ENCODE measurements around the gene SLC19A2.
A peak's percentile ranks its signal among the peaks of the same experiment; 100 is the strongest.
"Not testable (repeated sequence)": the region's sequence is repeated elsewhere in the genome, so short reads cannot be mapped to it uniquely, and the experiment has no call there.

Gene SLC19A2

DNA sequence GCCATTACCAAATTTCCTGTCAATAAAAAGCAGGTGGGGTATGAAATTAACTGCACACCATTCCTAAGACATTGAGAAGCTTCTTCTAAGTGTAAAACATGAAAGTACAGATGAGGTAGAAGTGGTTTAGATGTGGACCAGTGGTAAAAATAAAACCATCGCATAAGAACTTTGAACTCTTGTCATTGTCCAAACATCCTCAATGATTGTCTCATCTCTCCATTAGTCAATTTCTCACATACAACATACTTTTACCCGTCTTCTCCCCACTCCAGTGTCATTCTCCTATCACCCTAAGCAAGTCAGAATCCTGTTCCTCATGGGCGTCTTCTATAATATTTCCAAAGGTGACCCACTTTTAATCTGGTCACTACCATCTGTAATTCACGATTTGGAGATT, 24.3 kb upstream of the SLC19A2 start:
- DNase-seq (ENCODE audit: low read depth in 2 of 3, low spot score in 2 of 3): no peak

DNA sequence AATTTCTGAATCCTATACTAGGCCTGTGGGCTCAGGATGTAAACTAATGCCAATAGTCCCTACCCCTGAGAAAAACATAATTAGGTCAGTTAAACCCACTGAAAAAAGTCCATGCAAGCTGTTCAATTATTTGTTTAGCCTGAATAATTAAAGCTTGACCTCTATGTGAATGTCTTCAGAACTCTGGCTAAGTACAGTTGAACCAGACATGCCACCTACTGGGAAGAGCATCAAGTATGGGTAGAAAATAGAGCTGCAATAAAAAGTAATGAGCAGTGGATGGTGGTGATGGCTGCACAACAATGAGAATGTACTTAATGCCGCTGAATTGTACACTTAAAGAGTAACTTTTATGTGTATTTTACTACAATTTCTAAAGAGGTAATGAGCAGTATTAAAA, 23.6 kb upstream of the SLC19A2 start:
- no peak for DNase-seq (ENCODE audit: low read depth in 2 of 3, low spot score in 2 of 3)

DNA sequence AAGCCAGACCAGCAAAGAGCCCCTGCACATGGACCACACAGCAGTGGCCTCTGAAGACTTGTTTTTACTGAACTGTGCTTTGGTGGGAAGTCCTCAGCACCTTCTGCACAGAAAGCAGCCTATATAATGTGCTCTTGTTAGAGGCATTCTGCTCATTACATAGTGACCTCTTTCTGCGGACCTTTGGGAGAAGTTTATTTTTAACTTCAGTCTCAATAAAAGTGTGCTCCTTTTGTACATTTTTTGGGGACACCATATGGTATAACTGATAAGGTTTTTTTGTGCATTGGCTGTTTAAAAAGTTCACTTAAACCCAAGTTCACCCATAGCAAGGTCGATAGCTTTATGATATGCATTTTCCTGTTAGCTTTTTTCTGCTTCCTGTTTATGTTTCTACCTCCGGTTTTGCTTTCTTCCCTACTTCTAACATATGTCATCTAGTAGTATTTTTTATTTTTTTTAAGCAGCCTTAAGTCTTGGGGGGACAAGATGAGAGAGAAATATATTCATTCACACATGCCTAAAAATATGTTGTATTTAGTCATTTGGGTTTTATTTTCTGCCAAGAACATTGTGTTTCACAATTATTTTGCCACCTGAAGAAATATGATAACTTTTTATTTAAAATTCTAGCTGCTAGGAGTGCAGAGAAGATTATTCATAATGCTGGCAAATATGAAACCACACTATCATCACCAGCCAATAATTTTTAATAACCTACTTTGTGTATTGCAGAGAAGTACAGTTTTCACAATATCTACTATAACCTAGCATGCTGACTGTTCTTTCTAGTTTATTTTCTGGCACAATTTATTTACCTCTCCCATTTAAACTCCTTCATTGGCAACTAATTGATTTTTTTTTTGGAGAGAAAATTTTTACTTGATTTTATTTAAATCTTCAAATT, 22.9 kb upstream of the SLC19A2 start:
- DNase-seq (ENCODE audit: low read depth in 2 of 3, low spot score in 2 of 3): no peak

DNA sequence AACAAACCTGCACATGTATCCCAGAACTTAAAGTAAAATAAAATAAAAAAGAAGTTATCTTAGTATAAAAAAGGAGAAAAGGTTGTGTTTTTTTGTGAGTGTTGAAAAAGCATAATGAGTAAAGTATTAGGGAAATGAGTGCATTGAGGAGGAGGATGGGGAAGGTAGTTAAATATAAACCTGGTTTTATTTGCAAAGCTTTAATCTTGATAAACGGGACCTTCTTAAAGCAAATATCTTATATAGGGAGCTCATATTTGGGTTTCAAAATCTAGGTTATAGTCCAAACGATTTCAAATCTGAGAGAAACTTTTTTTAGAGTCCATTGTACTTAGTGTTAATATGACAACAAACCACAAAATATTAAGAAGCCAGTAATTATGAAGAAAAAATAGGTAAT, 21.7 kb upstream of the SLC19A2 start:
- no peak for DNase-seq (ENCODE audit: low read depth in 2 of 3, low spot score in 2 of 3)

DNA sequence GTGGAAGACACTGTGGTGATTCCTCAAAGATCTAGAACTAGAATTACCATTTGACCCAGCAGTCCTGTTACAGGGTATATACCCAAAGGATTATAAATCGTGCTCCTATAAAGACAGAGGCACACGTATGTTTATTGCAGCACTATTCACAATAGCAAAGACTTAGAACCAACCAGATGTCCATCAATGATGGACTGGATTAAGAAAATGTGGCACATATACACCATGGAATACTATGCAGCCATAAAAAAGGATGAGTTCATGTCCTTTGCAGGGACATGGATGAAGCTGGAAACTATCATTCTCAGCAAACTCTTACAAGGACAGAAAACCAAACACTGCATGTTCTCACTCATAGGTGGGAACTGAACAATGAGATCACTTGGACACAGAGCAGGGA, 17.9 kb upstream of the SLC19A2 start:
- not testable (repeated sequence) for DNase-seq (ENCODE audit: low read depth in 2 of 3, low spot score in 2 of 3)

DNA sequence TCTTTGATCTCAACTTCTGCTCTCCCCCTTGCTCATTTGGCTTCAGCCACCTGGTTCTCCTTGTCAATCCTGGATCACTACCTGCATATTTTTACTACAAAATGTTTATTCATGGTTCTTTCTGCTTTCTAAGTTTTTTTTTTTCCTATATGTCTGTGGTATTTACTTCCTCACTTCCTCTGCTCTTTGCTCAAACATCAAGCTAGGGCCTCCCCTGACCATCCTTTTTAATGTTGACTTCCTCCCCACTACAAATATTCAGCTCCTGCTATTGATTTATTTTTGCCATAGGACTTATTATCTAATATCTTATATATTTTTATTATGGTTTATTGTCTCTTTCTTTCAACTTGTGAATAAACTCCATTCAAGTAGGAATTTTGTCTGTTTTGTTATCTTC, 14.1 kb upstream of the SLC19A2 start:
- DNase-seq (ENCODE audit: low read depth in 2 of 3, low spot score in 2 of 3): no peak

DNA sequence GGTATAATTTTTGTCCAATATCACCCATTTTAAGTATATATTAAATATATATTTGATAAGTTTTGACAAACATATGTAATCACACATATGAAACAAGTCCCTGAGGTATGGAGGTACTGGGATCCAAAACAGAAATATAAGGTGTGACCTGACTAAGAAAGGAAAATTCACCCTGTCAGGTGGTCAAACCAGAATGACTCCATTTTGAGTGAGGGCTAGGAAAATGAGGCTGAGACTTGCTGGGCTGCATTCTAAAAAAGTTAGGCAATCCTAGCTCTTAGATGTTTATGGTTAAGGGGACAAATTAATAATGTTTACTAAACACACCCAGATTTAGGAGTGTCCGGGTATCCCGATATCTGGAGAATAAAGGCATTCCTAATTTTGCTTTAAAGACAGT, 11.6 kb upstream of the SLC19A2 start:
- DNase-seq (ENCODE audit: low read depth in 2 of 3, low spot score in 2 of 3): no peak

DNA sequence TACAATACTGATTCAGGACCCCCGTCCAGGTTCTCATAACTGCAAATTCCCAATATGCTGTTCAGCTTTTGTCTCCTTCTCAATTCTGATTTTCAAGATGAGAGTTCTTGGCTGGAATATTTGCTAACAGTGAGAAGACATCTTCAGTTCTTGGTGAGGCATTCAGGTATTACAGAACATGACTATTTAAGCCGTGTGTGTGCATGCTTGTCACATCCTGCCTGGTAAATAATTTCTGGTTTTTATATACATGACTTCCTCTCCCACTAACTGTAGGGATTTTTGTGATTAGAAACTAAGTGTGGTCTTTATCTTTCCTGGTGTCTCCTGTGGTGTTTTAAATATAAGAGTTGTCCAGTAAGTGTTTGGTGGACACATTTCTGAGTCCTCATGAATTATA, 10.2 kb upstream of the SLC19A2 start:
- DNase-seq (ENCODE audit: low read depth in 2 of 3, low spot score in 2 of 3): no peak

DNA sequence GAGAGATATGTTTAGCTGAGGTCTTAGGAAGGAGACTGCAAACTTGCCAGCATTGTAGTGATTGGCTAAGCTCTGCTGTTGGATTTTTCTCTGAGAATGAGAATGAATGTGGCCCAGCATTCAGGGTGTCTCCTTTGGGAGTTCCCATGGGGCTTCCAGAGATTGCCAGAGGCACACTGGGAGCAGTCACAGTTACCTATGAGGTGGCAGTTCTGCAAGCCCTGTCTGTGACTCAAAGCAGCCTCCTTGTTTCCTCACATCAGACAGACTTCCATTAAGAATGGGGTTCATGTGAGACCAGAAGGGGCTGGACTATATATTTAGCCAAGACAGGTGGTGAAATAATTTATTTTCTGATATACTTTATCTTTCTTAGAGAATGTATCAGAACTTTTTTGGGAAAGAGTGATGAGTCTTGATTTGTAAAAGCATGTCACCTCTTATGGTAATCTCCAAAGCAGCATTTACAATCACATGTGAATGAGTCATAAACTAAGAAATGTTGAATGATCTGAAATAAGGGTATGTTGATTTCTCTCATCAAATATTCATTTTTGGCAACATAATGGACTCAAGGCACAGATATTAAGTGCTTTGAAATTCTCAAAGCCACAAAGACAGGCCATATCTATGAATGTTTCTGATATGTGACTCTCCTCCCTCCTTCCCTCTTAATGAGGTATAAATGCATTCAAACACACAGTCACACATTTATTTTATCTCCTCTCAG, 9.5 kb upstream of the SLC19A2 start:
- DNase-seq (ENCODE audit: low read depth in 2 of 3, low spot score in 2 of 3): no peak

DNA sequence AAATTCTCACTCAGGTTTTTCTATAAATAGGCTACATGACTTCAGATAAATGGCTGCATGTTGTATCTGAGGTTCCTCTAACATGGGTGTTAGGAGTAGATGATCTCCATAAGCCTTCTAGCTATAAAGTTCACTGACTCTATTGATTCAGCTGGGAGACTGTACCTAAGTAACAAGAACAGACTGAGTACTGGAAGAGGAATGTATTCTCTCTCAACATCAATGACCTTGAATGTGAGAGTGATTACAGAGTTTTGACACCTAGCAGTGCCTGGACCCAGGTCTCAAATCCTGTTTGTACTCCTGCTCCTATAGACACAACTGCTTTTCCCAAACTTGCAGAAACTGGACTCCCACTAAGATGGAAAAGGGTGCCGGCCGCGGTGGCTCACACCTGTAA, 8.6 kb upstream of the SLC19A2 start:
- no peak for DNase-seq (ENCODE audit: low read depth in 2 of 3, low spot score in 2 of 3)

DNA sequence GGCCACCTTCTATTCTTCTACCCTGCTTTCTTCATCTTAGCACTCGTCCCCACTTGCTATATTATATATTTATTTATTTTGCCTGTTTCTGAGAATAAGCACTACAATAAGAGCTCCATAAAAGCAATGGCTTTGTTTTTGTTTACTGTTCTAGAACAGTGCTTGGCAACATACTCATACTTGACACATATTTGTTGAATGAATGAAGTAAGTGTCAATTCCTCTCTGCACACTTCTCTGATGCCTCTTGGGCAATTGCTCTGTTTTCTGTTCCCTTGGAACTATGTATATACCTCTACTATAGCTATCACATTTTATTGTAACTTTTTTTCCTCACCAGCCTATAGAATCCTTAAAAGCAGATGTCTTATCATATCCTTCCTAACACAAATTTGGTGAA, 7.5 kb upstream of the SLC19A2 start:
- DNase-seq (ENCODE audit: low read depth in 2 of 3, low spot score in 2 of 3): no peak

DNA sequence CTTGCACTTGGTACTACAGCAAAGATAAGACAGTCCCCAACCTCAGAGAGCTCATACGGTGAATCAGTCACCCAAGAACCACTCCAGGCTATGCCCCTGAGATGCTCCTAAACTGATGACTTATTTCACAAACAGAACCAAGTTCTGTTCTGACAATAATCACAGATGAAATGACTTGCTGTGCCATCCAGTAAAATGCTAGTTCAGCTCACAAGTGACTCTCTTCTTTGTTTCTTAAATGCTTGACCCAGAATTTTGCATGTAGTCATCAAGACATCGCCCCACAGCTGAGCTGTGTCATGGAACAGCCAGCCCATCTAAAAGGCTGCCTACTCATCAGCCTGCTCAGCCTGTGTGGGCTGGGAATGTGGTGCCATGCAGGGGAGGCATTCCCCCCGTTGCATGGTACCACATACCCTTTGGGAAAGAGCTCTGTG, 6.1 kb upstream of the SLC19A2 start:
- peak in 1 of 3 experiments; percentile 15 for DNase-seq (ENCODE audit: low read depth in 2 of 3, low spot score in 2 of 3)

DNA sequence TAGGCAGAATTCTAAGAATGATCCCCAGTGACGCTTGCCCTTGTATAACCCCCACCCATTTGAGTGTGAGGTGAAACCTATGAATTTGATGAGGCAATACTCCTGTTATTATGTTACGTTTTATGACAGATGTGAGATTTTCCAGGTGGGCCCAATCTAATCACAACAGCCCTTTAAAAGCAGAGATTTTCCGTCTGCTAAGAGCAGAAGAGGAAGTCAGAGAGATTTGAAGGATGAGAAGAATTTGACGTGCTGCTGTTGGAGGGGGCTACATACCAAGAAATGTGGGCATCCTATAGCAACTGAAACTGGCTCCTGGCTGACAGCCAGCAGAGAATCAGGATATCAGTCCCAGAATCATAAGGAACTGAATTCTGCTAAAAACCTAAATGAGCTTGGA, 2.4 kb upstream of the SLC19A2 start:
- no peak for DNase-seq (ENCODE audit: low read depth in 2 of 3, low spot score in 2 of 3)

DNA sequence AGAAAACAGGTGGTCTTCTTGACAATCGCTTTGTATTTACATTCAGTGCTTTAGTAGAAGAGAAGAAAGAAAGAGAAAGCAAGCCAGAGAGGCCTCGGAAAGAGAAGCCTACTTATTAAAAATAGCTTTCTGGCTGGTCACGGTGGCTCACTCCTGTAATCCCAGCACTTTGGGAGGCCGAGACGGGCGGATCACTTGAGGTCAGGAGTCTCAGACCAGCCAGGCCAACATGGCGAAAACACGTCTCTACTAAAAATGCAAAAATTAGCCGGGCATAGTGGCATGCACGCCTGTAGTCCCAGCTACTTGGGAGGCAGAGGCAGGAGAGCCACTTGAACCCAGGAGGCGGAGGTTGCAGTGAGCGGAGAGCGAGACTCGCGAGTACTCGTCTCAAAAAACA, 1.8 kb upstream of the SLC19A2 start:
- no peak for DNase-seq (ENCODE audit: low read depth in 2 of 3, low spot score in 2 of 3)

DNA sequence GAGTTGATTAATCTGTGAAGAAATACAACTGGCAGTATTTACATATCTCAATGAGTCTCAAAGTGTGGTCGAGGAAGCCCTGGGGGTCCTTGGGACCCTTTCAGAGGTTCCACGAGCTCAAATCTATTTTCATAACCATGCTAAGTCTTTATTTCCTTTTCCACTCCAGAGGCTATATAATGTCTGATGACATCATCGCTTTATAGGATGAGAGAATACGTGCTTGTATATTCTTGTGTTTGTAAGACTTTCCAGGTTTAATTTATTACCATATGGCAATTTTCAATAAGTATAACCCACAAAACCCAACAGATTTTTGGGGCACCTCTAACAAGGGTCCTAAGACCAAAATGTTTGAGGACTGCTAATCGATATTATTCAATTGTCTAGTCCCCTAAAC, 1.4 kb upstream of the SLC19A2 start:
- no peak for DNase-seq (ENCODE audit: low read depth in 2 of 3, low spot score in 2 of 3)

DNA sequence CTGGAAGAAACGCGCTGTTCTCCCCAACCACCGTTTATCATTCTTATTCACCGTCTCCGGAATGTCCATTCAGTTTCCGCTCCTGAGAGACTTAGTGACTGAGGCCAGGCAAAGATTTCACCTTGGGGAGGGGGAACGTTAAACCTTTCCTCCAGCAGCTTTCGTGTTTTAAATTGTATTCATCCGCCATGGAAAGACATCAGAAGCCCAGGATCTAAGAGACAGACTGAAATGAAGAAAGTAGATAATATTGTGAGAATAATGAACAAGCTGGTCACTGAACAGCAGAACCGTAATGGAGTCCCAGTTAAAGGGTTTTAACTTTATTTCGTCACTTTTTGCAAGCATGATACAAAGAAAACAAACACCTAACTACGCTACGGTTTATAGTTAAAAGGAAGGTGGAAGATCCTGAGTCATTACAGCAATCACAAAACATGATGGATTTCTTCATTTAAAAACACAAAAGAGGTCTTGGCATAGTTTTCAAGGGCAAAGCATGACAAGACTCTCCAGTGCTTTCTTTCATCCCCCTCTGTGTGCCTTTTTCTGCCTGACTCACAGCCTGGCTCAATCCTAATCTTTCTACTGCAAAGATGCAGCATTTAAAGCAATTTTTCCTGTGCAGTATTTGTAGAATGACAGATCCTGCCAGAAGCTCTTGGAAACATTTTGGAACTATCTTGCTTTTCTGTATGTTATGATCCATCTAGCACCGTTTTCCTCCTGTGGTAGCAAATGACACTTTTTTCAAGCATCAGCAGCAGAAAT, 722 bp upstream of the SLC19A2 start:
- no peak for DNase-seq (ENCODE audit: low read depth in 2 of 3, low spot score in 2 of 3)

DNA sequence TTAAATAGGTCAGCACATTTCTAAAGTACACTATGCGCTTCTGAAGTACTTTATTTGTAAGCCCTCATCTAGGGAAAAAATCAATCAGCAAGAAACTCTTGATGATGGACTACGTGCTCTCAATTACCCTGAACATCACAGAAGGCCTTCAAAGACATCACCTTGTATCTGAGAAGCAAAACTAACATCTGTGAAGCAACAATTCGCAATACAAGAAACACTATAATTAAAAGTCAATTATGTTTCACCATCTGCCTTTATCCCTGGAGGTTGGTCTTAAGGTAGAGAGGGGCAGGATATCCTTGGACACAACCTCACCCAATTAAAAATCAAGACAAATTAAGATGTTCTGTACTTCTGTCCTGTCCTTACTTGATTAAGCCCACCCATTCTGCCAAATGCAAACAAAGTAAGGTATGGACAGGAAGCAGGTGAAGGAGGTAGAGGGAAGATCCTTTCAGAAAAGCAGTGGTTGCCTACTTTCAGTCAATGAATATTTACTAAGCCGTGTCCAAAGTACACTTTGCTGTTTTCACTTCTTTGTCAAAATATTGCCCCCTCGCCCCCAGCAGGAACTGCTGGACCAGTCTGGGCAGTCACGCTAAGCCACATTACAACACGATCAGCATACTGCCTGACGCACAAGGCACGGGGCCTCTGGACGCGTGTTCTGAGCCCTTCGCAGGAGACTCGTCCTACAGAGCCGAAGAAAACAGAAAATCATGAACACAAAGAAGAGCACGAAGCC, 887 bp downstream of the SLC19A2 start:
- peak in 1 of 3 experiments; percentile 16 for DNase-seq (ENCODE audit: low read depth in 2 of 3, low spot score in 2 of 3)

DNA sequence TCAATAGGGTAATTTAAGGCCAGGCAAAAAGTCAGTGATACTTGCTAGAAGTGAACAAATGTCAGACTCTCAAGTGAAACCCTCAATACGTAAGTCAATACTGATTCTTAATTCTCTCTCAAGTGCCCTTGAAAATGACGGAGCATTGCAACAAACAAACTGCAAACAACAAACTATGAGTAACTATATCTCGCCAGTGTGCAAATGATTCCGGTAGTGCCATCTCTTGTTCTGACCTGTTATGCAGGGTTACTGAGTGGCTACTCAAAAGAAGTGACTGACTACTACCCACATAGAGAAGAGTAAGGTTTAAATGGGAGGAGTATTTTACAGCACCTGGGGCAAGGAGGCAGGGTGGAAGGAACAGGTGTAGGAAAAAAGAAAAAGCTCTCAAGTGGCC, 1.6 kb downstream of the SLC19A2 start:
- DNase-seq (ENCODE audit: low read depth in 2 of 3, low spot score in 2 of 3): no peak

DNA sequence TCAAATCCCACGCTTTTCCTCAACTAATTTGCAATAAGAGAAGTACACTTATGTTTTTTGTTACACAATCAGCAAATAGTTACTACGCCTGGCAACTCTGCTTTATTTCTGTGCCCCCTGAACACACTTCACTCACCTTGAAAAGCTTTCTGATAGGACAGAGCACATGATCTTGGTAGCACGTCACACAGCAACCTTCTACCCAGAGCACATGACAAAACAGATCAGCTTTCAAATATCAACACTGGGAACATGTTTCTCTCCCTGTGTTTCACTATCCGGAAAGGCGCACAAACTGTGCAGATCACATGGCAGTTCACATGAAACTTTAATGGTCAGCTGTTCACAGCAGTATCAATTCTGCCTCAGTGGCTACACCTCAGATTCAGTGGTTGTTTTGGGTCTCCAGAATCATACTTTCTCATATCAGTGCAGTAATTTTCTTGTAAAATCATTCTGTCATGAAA, 2.2 kb downstream of the SLC19A2 start:
- DNase-seq (ENCODE audit: low read depth in 2 of 3, low spot score in 2 of 3): no peak

DNA sequence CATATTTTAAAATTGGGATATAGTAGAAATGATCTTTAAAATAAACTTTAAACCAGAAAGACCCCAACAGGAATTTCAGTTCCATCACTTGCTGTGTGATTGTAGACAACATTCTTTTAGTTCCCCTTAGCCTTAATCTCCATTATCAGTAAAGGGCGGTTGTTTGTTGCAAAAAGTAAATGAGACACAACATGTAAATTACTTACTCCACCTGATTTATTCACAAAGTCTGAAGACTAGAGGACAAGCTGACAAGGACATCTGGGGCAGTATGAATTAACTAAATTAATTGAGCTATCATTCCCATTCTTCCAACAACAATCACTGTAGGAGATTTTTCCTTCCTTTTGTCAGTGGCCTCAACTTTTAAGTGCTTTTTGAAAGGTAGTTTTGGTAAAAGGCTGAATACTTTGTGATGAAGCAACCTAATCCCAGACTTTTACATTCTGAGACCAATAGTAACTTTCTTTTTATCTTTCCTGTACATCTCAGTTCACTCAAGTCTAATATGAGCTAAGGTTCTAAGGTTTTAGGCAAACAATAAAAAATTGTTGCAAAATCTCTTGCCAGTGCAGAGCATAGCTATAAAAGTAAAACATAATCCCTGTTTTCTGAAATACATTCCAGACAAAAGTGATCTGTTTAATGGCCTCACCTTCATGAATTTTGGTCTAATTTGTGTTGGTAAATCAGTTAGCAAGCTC, 6.2 kb downstream of the SLC19A2 start:
- no peak for DNase-seq (ENCODE audit: low read depth in 2 of 3, low spot score in 2 of 3)

Measured in activated CD8-positive, alpha-beta memory T cell treated with anti-CD3 and anti-CD28 coated beads for 48 hours (primary cell).